GM03348 (cell line): ENCODE results near the gene KLHL28.
"Not testable (repeated sequence)": the region's sequence is repeated elsewhere in the genome, so short reads cannot be mapped to it uniquely, and the experiment has no call there.

Source experiments
- DNase-seq: peaks from one replicate; pipeline ENCODE4 v3.0.0; 2012; ENCODE audit warnings: low spot score

Gene KLHL28

GRCh38 chr14:44897041-44897844 lies 64.5 kb downstream of the KLHL28 start:
- peak; percentile 98 for DNase-seq

- no peak for DNase-seq
Measured at GRCh38 chr14:44896275-44897040, 65.3 kb downstream of the KLHL28 start.

- DNase-seq = peak; percentile 84
Measured at GRCh38 chr14:44895716-44896115, 66.0 kb downstream of the KLHL28 start.

GRCh38 chr14:44893535-44893934 lies 68.2 kb downstream of the KLHL28 start:
- DNase-seq = no peak

GRCh38 chr14:44891726-44892372 lies 69.9 kb downstream of the KLHL28 start:
- DNase-seq = not testable (repeated sequence)

- no peak for DNase-seq
Measured at GRCh38 chr14:44889595-44890471, 71.9 kb downstream of the KLHL28 start.

GRCh38 chr14:44887596-44887955 lies 74.2 kb downstream of the KLHL28 start:
- no peak for DNase-seq

- no peak for DNase-seq
Measured at GRCh38 chr14:44886860-44887595, 74.7 kb downstream of the KLHL28 start.

GRCh38 chr14:44880791-44881190 lies 81.0 kb downstream of the KLHL28 start:
- no peak for DNase-seq
